ENCODE data around the gene FCAMR.
"Not testable (repeated sequence)": the region's sequence is repeated elsewhere in the genome, so short reads cannot be mapped to it uniquely, and the experiment has no call there.

The FCAMR gene

GRCh38 chr1:206931709-206932108 lies 38.6 kb downstream of the FCAMR start:
- no peak for DNase-seq (ENCODE audit: low read depth)

- no peak for DNase-seq (ENCODE audit: low read depth)
Observed at GRCh38 chr1:206930210-206930798, 40.0 kb downstream of the FCAMR start.

GRCh38 chr1:206929524-206929923 lies 40.7 kb downstream of the FCAMR start:
- DNase-seq (ENCODE audit: low read depth), result no peak

- DNase-seq (ENCODE audit: low read depth), result no peak
Observed at GRCh38 chr1:206926286-206926685, 44.0 kb downstream of the FCAMR start.

- DNase-seq (ENCODE audit: low read depth), result peak; percentile 28
Observed at GRCh38 chr1:206925106-206925736, 45.0 kb downstream of the FCAMR start.

- no peak for DNase-seq (ENCODE audit: low read depth)
Observed at GRCh38 chr1:206924592-206925105, 45.6 kb downstream of the FCAMR start.

- DNase-seq (ENCODE audit: low read depth), result not testable (repeated sequence)
Observed at GRCh38 chr1:206923961-206924557, 46.2 kb downstream of the FCAMR start.

GRCh38 chr1:206923009-206923960 lies 47.0 kb downstream of the FCAMR start:
- DNase-seq (ENCODE audit: low read depth), result peak; percentile 62

GRCh38 chr1:206922524-206922923 lies 47.7 kb downstream of the FCAMR start:
- no peak for DNase-seq (ENCODE audit: low read depth)

- DNase-seq (ENCODE audit: low read depth), result peak; percentile 38
Observed at GRCh38 chr1:206921772-206922265, 48.4 kb downstream of the FCAMR start, which contains the start of gene FCMR. TSS of gene FCMR (minus strand) at chr1:206921941. CDS start at chr1:206921854, 87 bp downstream.

- no peak for DNase-seq (ENCODE audit: low read depth)
Observed at GRCh38 chr1:206918076-206918475, 52.2 kb downstream of the FCAMR start.

- DNase-seq (ENCODE audit: low read depth), result no peak
Observed at GRCh38 chr1:206916000-206916709, 54.1 kb downstream of the FCAMR start.

- DNase-seq (ENCODE audit: low read depth), result no peak
Observed at GRCh38 chr1:206915030-206915735, 55.1 kb downstream of the FCAMR start.

- DNase-seq (ENCODE audit: low read depth), result no peak
Observed at GRCh38 chr1:206913766-206914537, 56.3 kb downstream of the FCAMR start.

- peak; percentile 43 for DNase-seq (ENCODE audit: low read depth)
Observed at GRCh38 chr1:206912445-206913095, 57.7 kb downstream of the FCAMR start.

- no peak for DNase-seq (ENCODE audit: low read depth)
Observed at GRCh38 chr1:206911064-206911663, 59.1 kb downstream of the FCAMR start.

GRCh38 chr1:206909883-206910318 lies 60.4 kb downstream of the FCAMR start:
- DNase-seq (ENCODE audit: low read depth), result no peak

- peak; percentile 40 for DNase-seq (ENCODE audit: low read depth)
Observed at GRCh38 chr1:206909161-206909882, 60.9 kb downstream of the FCAMR start.
